HG02885 (cell line): ENCODE data around the gene FAM184A.

Experiments used
- ATAC-seq: cut with Tn5 transposase; IDR thresholded peaks from one replicate; pipeline ENCODE4 v1.9.1; 2021; ENCODE audit warnings: mild to moderate bottlenecking; ENCODE audit not compliant: unreplicated experiment, poor library complexity

FAM184A gene

GRCh38 chr6:119063491-119063890 lies 15.0 kb downstream of the FAM184A start:
- no peak for ATAC-seq

GRCh38 chr6:119061215-119061614 lies 17.2 kb downstream of the FAM184A start:
- no peak for ATAC-seq

- ATAC-seq = peak; percentile 40
These were observed 18.1 kb downstream of the FAM184A start for GRCh38 chr6:119060255-119060907.

- no peak for ATAC-seq
These were observed 23.4 kb downstream of the FAM184A start for GRCh38 chr6:119055069-119055468.

GRCh38 chr6:119052987-119053386 lies 25.5 kb downstream of the FAM184A start:
- ATAC-seq = peak; percentile 51

- peak; percentile 79 for ATAC-seq
These were observed 26.1 kb downstream of the FAM184A start for GRCh38 chr6:119052292-119052889.

- ATAC-seq = no peak
These were observed 34.2 kb downstream of the FAM184A start for GRCh38 chr6:119044255-119044654.

- ATAC-seq = peak; percentile 58
These were observed 34.7 kb downstream of the FAM184A start for GRCh38 chr6:119043783-119044182.

GRCh38 chr6:119043265-119043664 lies 35.2 kb downstream of the FAM184A start:
- ATAC-seq = no peak

GRCh38 chr6:119040636-119041035 lies 37.8 kb downstream of the FAM184A start:
- ATAC-seq = no peak

- ATAC-seq = no peak
These were observed 38.2 kb downstream of the FAM184A start for GRCh38 chr6:119040229-119040628.

GRCh38 chr6:119037941-119038623 lies 40.4 kb downstream of the FAM184A start:
- no peak for ATAC-seq

GRCh38 chr6:119037264-119037663 lies 41.2 kb downstream of the FAM184A start:
- ATAC-seq = no peak

GRCh38 chr6:119036081-119036480 lies 42.4 kb downstream of the FAM184A start:
- no peak for ATAC-seq

GRCh38 chr6:119035459-119035858 lies 43.0 kb downstream of the FAM184A start:
- ATAC-seq = no peak

GRCh38 chr6:119034827-119035458 lies 43.5 kb downstream of the FAM184A start:
- no peak for ATAC-seq

- no peak for ATAC-seq
These were observed 46.0 kb downstream of the FAM184A start for GRCh38 chr6:119032428-119032827.

- no peak for ATAC-seq
These were observed 47.7 kb downstream of the FAM184A start for GRCh38 chr6:119030759-119031158.

GRCh38 chr6:119028091-119028490 lies 50.4 kb downstream of the FAM184A start:
- ATAC-seq = no peak

- ATAC-seq = no peak
These were observed 51.0 kb downstream of the FAM184A start for GRCh38 chr6:119027465-119027864.

GRCh38 chr6:119026822-119027221 lies 51.6 kb downstream of the FAM184A start:
- no peak for ATAC-seq
